WTC11 (cell line): ENCODE data around the gene ZBTB22. TPM values are rescaled to one million over a fixed set of nuclear protein-coding genes. Genes with fewer than 3 reads are reported as not detected.
A peak's percentile ranks its signal among the peaks of the same experiment; 100 is the strongest.

ENCODE experiments used
- ATAC-seq: fragments of 200-7000 bp; cut with Tn5 transposase; 2 replicates; pipeline ENCODE4 v1.10.0; 2021; ENCODE audit warnings: mild to moderate bottlenecking, moderate library complexity
- CTCF ChIA-PET: fragments of 300-600 bp; sonication (Branson Sonifier 250); formaldehyde crosslinking; loops from one replicate; lab custom pipeline; 2021; ENCODE audit warnings: antibody characterized with exemption; lab: Charles Lee
- POLR2A ChIA-PET: fragments of 350-600 bp; sonication (Branson Sonifier 250); formaldehyde crosslinking; loops from one replicate; lab custom pipeline; 2021; ENCODE audit warnings: antibody characterized with exemption; lab: Charles Lee
- DNase-seq: peaks from one replicate; pipeline ENCODE4 v3.0.0; 2021; ENCODE audit warnings: low spot score
- H3K27ac Mint-ChIP-seq: 2 replicates; pipeline ENCODE4 v1.8.0; 2021; ENCODE audit warnings: mixed read lengths
- H3K27me3 Mint-ChIP-seq: 2 replicates; pipeline ENCODE4 v1.8.0; 2021; ENCODE audit warnings: low read depth, mild to moderate bottlenecking, moderate library complexity, mixed read lengths
- H3K36me3 Mint-ChIP-seq: 2 replicates; pipeline ENCODE4 v1.8.0; 2021; ENCODE audit warnings: mixed read lengths
- H3K4me1 Mint-ChIP-seq: 2 replicates; pipeline ENCODE4 v1.8.0; 2022; ENCODE audit warnings: mixed read lengths
- H3K4me3 Mint-ChIP-seq: 2 replicates; pipeline ENCODE4 v1.8.0; 2021; ENCODE audit warnings: mild to moderate bottlenecking, moderate library complexity, mixed read lengths
- H3K9me3 Mint-ChIP-seq: 2 replicates; pipeline ENCODE4 v1.8.0; 2021; ENCODE audit warnings: mixed read lengths
- ESRRA ChIP-seq: sonication (generic); formaldehyde crosslinking; IDR thresholded peaks from 2 replicates; pipeline ENCODE4 v1.8.1; 2022; ENCODE audit warnings: mild to moderate bottlenecking, missing genetic modification reagents, borderline replicate concordance
- GABPB1 ChIP-seq: sonication (generic); formaldehyde crosslinking; IDR thresholded peaks from 2 replicates; pipeline ENCODE4 v1.8.1; 2023; ENCODE audit warnings: mild to moderate bottlenecking, missing genetic modification reagents
- IRF2 ChIP-seq: sonication (generic); formaldehyde crosslinking; IDR thresholded peaks from 2 replicates; pipeline ENCODE4 v1.8.0; 2022; ENCODE audit warnings: low read depth, missing genetic modification reagents, borderline replicate concordance
- JAZF1 ChIP-seq: fragments of 250-450 bp; sonication (Bioruptor Pico); IDR thresholded peaks from 2 replicates; pipeline ENCODE4 v1.9.0; 2021; ENCODE audit warnings: moderate library complexity, mild to moderate bottlenecking, inconsistent platforms
- NFE2L1 ChIP-seq: sonication (generic); formaldehyde crosslinking; IDR thresholded peaks from 2 replicates; pipeline ENCODE4 v1.8.1; 2023; ENCODE audit warnings: missing genetic modification reagents
- NR2C2 ChIP-seq: sonication (generic); formaldehyde crosslinking; IDR thresholded peaks from 2 replicates; pipeline ENCODE4 v1.8.0; 2022; ENCODE audit warnings: mild to moderate bottlenecking, missing genetic modification reagents
- RELA ChIP-seq: sonication (generic); formaldehyde crosslinking; IDR thresholded peaks from 2 replicates; pipeline ENCODE4 v1.8.1; 2022; ENCODE audit warnings: missing genetic modification reagents, mild to moderate bottlenecking, borderline replicate concordance
- SMAD3 ChIP-seq: sonication (generic); formaldehyde crosslinking; IDR thresholded peaks from 2 replicates; pipeline ENCODE4 v1.8.0; 2022; ENCODE audit warnings: missing genetic modification reagents, mild to moderate bottlenecking, borderline replicate concordance
- TCF7 ChIP-seq: sonication (generic); formaldehyde crosslinking; IDR thresholded peaks from 2 replicates; pipeline ENCODE4 v1.8.0; 2022; ENCODE audit warnings: mild to moderate bottlenecking, low read depth, missing genetic modification reagents, moderate library complexity
- TEAD4 ChIP-seq: sonication (generic); formaldehyde crosslinking; IDR thresholded peaks from 2 replicates; pipeline ENCODE4 v1.8.0; 2022; ENCODE audit warnings: mild to moderate bottlenecking, missing genetic modification reagents
- TP53 ChIP-seq: sonication (generic); formaldehyde crosslinking; IDR thresholded peaks from 2 replicates; pipeline ENCODE4 v1.8.1; 2023; ENCODE audit warnings: mild to moderate bottlenecking, missing genetic modification reagents
- ZNF416 ChIP-seq: fragments of 250-450 bp; sonication (Bioruptor Pico); IDR thresholded peaks from 2 replicates; pipeline ENCODE4 v1.9.0; 2021; ENCODE audit warnings: mild to moderate bottlenecking, inconsistent platforms
- total RNA-seq: library from RNA; stranded (reverse); gene quantifications from 3 replicates; pipeline ENCODE4 v1.2.3, GENCODE V29; 2021
- TF ChIP-seq, protein P1 (sequence below): fragments of 250-450 bp; sonication (Bioruptor Pico); IDR thresholded peaks from 2 replicates; pipeline ENCODE4 v1.9.0; 2021; ENCODE audit warnings: mild to moderate bottlenecking
- TF ChIP-seq, protein P2 (sequence below): sonication (generic); formaldehyde crosslinking; IDR thresholded peaks from 2 replicates; pipeline ENCODE4 v1.8.0; 2023; ENCODE audit warnings: missing genetic modification reagents
- TF ChIP-seq, protein P3 (sequence below): sonication (generic); formaldehyde crosslinking; IDR thresholded peaks from 2 replicates; pipeline ENCODE4 v1.8.1; 2022; ENCODE audit warnings: low read depth, mild to moderate bottlenecking, moderate library complexity, missing genetic modification reagents, borderline replicate concordance
- TF ChIP-seq, protein P4 (sequence below): sonication (generic); formaldehyde crosslinking; IDR thresholded peaks from 2 replicates; pipeline ENCODE4 v1.8.1; 2023; ENCODE audit warnings: mild to moderate bottlenecking, moderate library complexity, missing genetic modification reagents
- TF ChIP-seq, protein P5 (sequence below): sonication (generic); formaldehyde crosslinking; IDR thresholded peaks from 2 replicates; pipeline ENCODE4 v1.8.1; 2022; ENCODE audit warnings: mild to moderate bottlenecking, missing genetic modification reagents, moderate library complexity, borderline replicate concordance
- TF ChIP-seq, protein P6 (sequence below): sonication (generic); formaldehyde crosslinking; conservative IDR thresholded peaks from 2 replicates; pipeline ENCODE4 v1.8.1; 2022; ENCODE audit warnings: mild to moderate bottlenecking, missing genetic modification reagents

Gene ZBTB22
- total RNA-seq, 1 experiment from 2014 or later: 11.6 TPM

DNA sequence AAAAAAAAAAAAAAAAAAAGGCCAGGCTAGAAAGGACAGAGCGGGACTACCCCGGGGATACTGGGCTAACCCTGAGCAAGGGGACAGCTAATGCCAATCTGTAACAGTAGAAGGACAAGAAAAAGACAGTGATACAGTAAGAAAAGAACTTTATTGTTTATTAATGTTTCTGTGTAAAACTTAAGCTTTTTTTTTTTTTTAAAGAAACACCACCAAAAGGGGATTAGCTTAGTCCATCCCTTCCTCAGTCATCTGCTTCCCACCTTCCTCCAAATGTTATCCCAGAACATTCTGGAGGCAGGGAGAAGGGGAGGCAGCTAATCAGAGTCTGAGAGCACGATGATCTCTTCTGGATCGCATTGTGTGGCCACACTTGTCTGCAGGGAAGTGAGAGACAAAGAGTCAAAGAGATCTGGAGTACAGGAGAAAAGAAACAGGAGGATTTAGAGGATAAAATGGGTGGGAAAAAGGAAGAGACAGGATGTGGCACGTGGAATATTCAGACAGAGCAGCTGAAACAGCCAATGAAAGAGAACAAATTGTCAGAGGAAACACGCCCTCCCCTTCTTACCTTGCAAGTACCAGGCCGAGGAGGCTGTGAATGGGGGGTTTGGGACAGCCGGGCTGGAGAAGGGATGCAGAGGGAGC, 1.0 kb upstream of the ZBTB22 start:
- TF ChIP-seq, protein P1, sequence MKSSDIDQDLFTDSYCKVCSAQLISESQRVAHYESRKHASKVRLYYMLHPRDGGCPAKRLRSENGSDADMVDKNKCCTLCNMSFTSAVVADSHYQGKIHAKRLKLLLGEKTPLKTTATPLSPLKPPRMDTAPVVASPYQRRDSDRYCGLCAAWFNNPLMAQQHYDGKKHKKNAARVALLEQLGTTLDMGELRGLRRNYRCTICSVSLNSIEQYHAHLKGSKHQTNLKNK: no peak
- TF ChIP-seq JAZF1 (CRISPR knock-in tag) (no peak), SMAD3 (CRISPR knock-in tag) (no peak), ZNF416 (no peak), TP53 (CRISPR knock-in tag) (no peak), TCF7 (CRISPR knock-in tag) (no peak), NFE2L1 (CRISPR knock-in tag) (no peak)
- TF ChIP-seq, protein P2, sequence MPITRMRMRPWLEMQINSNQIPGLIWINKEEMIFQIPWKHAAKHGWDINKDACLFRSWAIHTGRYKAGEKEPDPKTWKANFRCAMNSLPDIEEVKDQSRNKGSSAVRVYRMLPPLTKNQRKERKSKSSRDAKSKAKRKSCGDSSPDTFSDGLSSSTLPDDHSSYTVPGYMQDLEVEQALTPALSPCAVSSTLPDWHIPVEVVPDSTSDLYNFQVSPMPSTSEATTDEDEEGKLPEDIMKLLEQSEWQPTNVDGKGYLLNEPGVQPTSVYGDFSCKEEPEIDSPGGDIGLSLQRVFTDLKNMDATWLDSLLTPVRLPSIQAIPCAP (CRISPR knock-in tag): no peak
- TF ChIP-seq, protein P3, sequence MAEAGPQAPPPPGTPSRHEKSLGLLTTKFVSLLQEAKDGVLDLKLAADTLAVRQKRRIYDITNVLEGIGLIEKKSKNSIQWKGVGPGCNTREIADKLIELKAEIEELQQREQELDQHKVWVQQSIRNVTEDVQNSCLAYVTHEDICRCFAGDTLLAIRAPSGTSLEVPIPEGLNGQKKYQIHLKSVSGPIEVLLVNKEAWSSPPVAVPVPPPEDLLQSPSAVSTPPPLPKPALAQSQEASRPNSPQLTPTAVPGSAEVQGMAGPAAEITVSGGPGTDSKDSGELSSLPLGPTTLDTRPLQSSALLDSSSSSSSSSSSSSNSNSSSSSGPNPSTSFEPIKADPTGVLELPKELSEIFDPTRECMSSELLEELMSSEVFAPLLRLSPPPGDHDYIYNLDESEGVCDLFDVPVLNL: no peak
- Mint-ChIP-seq H3K36me3 (peaks cover 21% of the 10 kb centered on the region), H3K27ac (peak overlapping the region; percentile 85), H3K9me3 (no peaks in the 10 kb centered on the region), H3K4me3 (peak overlapping the region; percentile 97), H3K27me3 (no peaks in the 10 kb centered on the region; the same call in 1 of the 2 replicates), H3K4me1 (peaks cover 67% of the 10 kb centered on the region)
- POLR2A ChIA-PET: interaction anchor here (0.6 to 1.9 kb wide), 9 partner anchors 19 to 813 kb away, joined by 3 to 8 read pairs (median 3); partner anchors contain the start of genes B3GALT4, RGL2 and UQCC2
- no peak for DNase-seq
- CTCF ChIA-PET: interaction anchor here (0.6 to 2.5 kb wide), 19 partner anchors 19 to 480 kb away, joined by 3 to 16 read pairs (median 5); partner anchors contain the start of genes B3GALT4, CUTA, PFDN6 and RPS18
- no peak for ATAC-seq

DNA sequence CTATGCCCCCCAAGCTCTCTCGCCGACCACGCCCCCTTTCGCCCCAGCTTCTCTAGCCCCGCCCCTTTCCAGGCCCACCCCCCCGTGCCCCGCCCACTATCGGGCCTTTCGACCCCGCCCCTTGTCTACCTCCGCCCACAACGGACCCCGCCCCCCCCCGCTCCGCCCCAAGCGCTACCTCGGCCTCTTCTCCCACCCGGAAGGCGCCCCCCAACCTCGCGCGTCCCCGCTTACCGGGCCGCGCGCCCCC, 200 bp downstream of the ZBTB22 start:
- ATAC-seq: no peak
- TF ChIP-seq TCF7 (CRISPR knock-in tag) (no peak), IRF2 (no peak), RELA (CRISPR knock-in tag) (no peak), TEAD4 (no peak), NR2C2 (CRISPR knock-in tag) (no peak), GABPB1 (no peak), ESRRA (CRISPR knock-in tag) (no peak)
- TF ChIP-seq, protein P4, sequence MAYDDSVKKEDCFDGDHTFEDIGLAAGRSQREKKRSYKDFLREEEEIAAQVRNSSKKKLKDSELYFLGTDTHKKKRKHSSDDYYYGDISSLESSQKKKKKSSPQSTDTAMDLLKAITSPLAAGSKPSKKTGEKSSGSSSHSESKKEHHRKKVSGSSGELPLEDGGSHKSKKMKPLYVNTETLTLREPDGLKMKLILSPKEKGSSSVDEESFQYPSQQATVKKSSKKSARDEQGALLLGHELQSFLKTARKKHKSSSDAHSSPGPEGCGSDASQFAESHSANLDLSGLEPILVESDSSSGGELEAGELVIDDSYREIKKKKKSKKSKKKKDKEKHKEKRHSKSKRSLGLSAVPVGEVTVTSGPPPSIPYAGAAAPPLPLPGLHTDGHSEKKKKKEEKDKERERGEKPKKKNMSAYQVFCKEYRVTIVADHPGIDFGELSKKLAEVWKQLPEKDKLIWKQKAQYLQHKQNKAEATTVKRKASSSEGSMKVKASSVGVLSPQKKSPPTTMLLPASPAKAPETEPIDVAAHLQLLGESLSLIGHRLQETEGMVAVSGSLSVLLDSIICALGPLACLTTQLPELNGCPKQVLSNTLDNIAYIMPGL (CRISPR knock-in tag): no peak
- TF ChIP-seq, protein P5, sequence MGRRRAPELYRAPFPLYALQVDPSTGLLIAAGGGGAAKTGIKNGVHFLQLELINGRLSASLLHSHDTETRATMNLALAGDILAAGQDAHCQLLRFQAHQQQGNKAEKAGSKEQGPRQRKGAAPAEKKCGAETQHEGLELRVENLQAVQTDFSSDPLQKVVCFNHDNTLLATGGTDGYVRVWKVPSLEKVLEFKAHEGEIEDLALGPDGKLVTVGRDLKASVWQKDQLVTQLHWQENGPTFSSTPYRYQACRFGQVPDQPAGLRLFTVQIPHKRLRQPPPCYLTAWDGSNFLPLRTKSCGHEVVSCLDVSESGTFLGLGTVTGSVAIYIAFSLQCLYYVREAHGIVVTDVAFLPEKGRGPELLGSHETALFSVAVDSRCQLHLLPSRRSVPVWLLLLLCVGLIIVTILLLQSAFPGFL (CRISPR knock-in tag): no peak
- TF ChIP-seq, protein P6, sequence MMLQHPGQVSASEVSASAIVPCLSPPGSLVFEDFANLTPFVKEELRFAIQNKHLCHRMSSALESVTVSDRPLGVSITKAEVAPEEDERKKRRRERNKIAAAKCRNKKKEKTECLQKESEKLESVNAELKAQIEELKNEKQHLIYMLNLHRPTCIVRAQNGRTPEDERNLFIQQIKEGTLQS (CRISPR knock-in tag): no peak
- TF ChIP-seq, all 79 proteins: peak for 0
- peak overlapping the region; percentile 91; the same call in 1 of the 2 replicates for H3K27ac Mint-ChIP-seq
- no peaks in the 10 kb centered on the region for H3K9me3 Mint-ChIP-seq
- no peaks in the 10 kb centered on the region; the same call in 1 of the 2 replicates for H3K27me3 Mint-ChIP-seq
- ChIA-PET POLR2A (interaction anchor here (0.7 to 1.9 kb wide), 13 partner anchors 19 to 367 kb away, joined by 3 to 8 read pairs (median 3); partner anchors contain the start of gene B3GALT4), CTCF (interaction anchor here (0.6 to 2.5 kb wide), 20 partner anchors 12 to 1169 kb away, joined by 3 to 16 read pairs (median 4); partner anchors contain the start of genes B3GALT4, CUTA, PFDN6 and RPS18)
- H3K4me3 Mint-ChIP-seq: peak overlapping the region; percentile 71
- H3K4me1 Mint-ChIP-seq: peaks cover 65% of the 10 kb centered on the region
- H3K36me3 Mint-ChIP-seq: peaks cover 21% of the 10 kb centered on the region
- peak; percentile 69 for DNase-seq
